ENCODE data around the gene RAVER1. TPM values are rescaled to one million over a fixed set of nuclear protein-coding genes. Genes with fewer than 3 reads are reported as not detected.

The RAVER1 gene
- total and polyA plus RNA-seq, 9 of the 15 experiments (the other 6 are each of a cell fraction or from before 2014, with no cell fraction given), result 0.06 to 113 (median 7.0) TPM

GRCh38 chr19:10315335-10316214 is 17.8 kb downstream of the RAVER1 start, which contains the start of gene FDX2 (continued):
- TF ChIP-seq TRIM25 (IDR thresholded peaks at IDR 0.05; ENCODE audit: borderline replicate concordance), result no peak
- peak; percentile 99 for TF ChIP-seq MXI1 (IDR thresholded peaks at IDR 0.05; ENCODE audit: low read depth, low read length)
- TF ChIP-seq CBFB (CRISPR knock-in tag; IDR thresholded peaks at IDR 0.05), result no peak
- TF ChIP-seq ATF6 (CRISPR knock-in tag; IDR thresholded peaks at IDR 0.05), result peak; percentile 75; the same call in 1 of the 2 replicates
- TF ChIP-seq KDM5B (IDR thresholded peaks at IDR 0.05; ENCODE audit: insufficient replicate concordance, low read depth, low read length), result peak; percentile 70
- TF ChIP-seq KLF6 (CRISPR knock-in tag; IDR thresholded peaks at IDR 0.05; ENCODE audit: borderline replicate concordance), result no peak
- TF ChIP-seq POLR2A (conservative IDR thresholded peaks at IDR 0.05), result peak; percentile 87
- TF ChIP-seq POLR2B (IDR thresholded peaks at IDR 0.05; ENCODE audit: low read depth, partially characterized antibody), result peak; percentile 73
- TF ChIP-seq ATF4 (CRISPR knock-in tag; IDR thresholded peaks at IDR 0.05), result no peak
- no peak for TF ChIP-seq ZNF3 (CRISPR knock-in tag; IDR thresholded peaks at IDR 0.05)
- TF ChIP-seq KHSRP (IDR thresholded peaks at IDR 0.05), result no peak
- peak; percentile 100 for TF ChIP-seq TOE1 (IDR thresholded peaks at IDR 0.05; ENCODE audit: borderline replicate concordance)
- TF ChIP-seq TOE1 (CRISPR knock-in tag; IDR thresholded peaks at IDR 0.05; ENCODE audit: borderline replicate concordance, low read depth), result no peak
- TF ChIP-seq CREB5 (CRISPR knock-in tag; IDR thresholded peaks at IDR 0.05), result no peak
- TF ChIP-seq ZNF445 (CRISPR knock-in tag; IDR thresholded peaks at IDR 0.05; ENCODE audit: low read depth), result no peak
- TF ChIP-seq RNF219 (CRISPR knock-in tag; IDR thresholded peaks at IDR 0.05), result no peak; the same call in 1 of the 2 replicates
- TF ChIP-seq NR3C1 (CRISPR knock-in tag; IDR thresholded peaks at IDR 0.05), result no peak
- TF ChIP-seq TCF7 (IDR thresholded peaks at IDR 0.05; ENCODE audit: borderline replicate concordance), result peak; percentile 14; the same call in 1 of the 2 replicates
- no peak for TF ChIP-seq CEBPB (tag; IDR thresholded peaks at IDR 0.05)
- TF ChIP-seq HDGF (IDR thresholded peaks at IDR 0.05), result no peak
- TF ChIP-seq KDM1A (IDR thresholded peaks at IDR 0.05), result no peak

Data from K562 (cell line).